Measurements from ENCODE around the gene NCKAP5. TPM values are rescaled to one million over a fixed set of nuclear protein-coding genes. Genes with fewer than 3 reads are reported as not detected.

NCKAP5 gene
- total RNA-seq, 1 donor from 2014 or later = 2.7 TPM

GRCh38 chr2:132697556-132698205 lies 870.6 kb downstream of the NCKAP5 start:
- no peaks in the 10 kb centered on the region for H3K9me3 Mint-ChIP-seq (ENCODE audit: unreplicated experiment)
- H3K4me3 Mint-ChIP-seq (ENCODE audit: unreplicated experiment) = no peak overlapping the region
- no peak for TF ChIP-seq EZH2 (IDR thresholded peaks at IDR 0.05; ENCODE audit: insufficient read depth, low read length)
- TF ChIP-seq CTCF (IDR thresholded peaks at IDR 0.05; ENCODE audit: insufficient read depth, low read depth, low read length) = no peak
- H3K4me2 ChIP-seq (ENCODE audit: low read length) = no peak overlapping the region
- H3K4me3 ChIP-seq (ENCODE audit: insufficient read depth, low read depth, low read length) = no peak overlapping the region
- no peaks in the 10 kb centered on the region for H3K79me2 ChIP-seq (ENCODE audit: insufficient read depth, low read length)
- peaks cover 2% of the 10 kb centered on the region for H3K4me1 Mint-ChIP-seq (ENCODE audit: low read depth, unreplicated experiment)
- H3K9me3 ChIP-seq (ENCODE audit: insufficient read depth, low read depth, low read length) = no peaks in the 10 kb centered on the region
- H3K36me3 ChIP-seq (ENCODE audit: insufficient read depth, low read length) = no peaks in the 10 kb centered on the region
- no peaks in the 10 kb centered on the region for H3K27me3 Mint-ChIP-seq (ENCODE audit: low read depth, unreplicated experiment)
- no peak overlapping the region for H3K27ac Mint-ChIP-seq (ENCODE audit: unreplicated experiment)
- H3K9ac ChIP-seq (ENCODE audit: low read length) = no peak overlapping the region
- peaks cover 3% of the 10 kb centered on the region for H3K4me1 ChIP-seq (ENCODE audit: insufficient read depth, low read length)
- H3K36me3 Mint-ChIP-seq (ENCODE audit: low read depth, unreplicated experiment) = no peaks in the 10 kb centered on the region
- no peak overlapping the region for H3K27ac ChIP-seq (ENCODE audit: low read depth, low read length)
- no peak for FAIRE-seq
- no peaks in the 10 kb centered on the region for H4K20me1 ChIP-seq (ENCODE audit: insufficient read depth, low read length)
- H2AFZ ChIP-seq (ENCODE audit: low read depth, low read length) = no peak overlapping the region
- no peak for DNase-seq (ENCODE audit: low read depth)
- H3K27me3 ChIP-seq (ENCODE audit: insufficient read depth, low read length) = no peaks in the 10 kb centered on the region

GRCh38 chr2:132692816-132693215 lies 875.4 kb downstream of the NCKAP5 start:
- H3K27ac Mint-ChIP-seq (ENCODE audit: unreplicated experiment) = no peak overlapping the region
- no peaks in the 10 kb centered on the region for H3K9me3 Mint-ChIP-seq (ENCODE audit: unreplicated experiment)
- no peaks in the 10 kb centered on the region for H3K9me3 ChIP-seq (ENCODE audit: insufficient read depth, low read depth, low read length)
- TF ChIP-seq CTCF (IDR thresholded peaks at IDR 0.05; ENCODE audit: insufficient read depth, low read depth, low read length) (no peak), EZH2 (IDR thresholded peaks at IDR 0.05; ENCODE audit: insufficient read depth, low read length) (no peak)
- H2AFZ ChIP-seq (ENCODE audit: low read depth, low read length) = no peak overlapping the region
- H3K36me3 ChIP-seq (ENCODE audit: insufficient read depth, low read length) = no peaks in the 10 kb centered on the region
- no peak overlapping the region for H3K4me3 ChIP-seq (ENCODE audit: insufficient read depth, low read depth, low read length)
- no peak overlapping the region for H3K9ac ChIP-seq (ENCODE audit: low read length)
- H3K27me3 Mint-ChIP-seq (ENCODE audit: low read depth, unreplicated experiment) = peaks cover 2% of the 10 kb centered on the region
- no peak overlapping the region for H3K27ac ChIP-seq (ENCODE audit: low read depth, low read length)
- peak; percentile 68 for DNase-seq (ENCODE audit: low read depth)
- no peaks in the 10 kb centered on the region for H3K4me1 Mint-ChIP-seq (ENCODE audit: low read depth, unreplicated experiment)
- H3K27me3 ChIP-seq (ENCODE audit: insufficient read depth, low read length) = no peaks in the 10 kb centered on the region
- no peaks in the 10 kb centered on the region for H3K36me3 Mint-ChIP-seq (ENCODE audit: low read depth, unreplicated experiment)
- H3K79me2 ChIP-seq (ENCODE audit: insufficient read depth, low read length) = no peaks in the 10 kb centered on the region
- no peak for FAIRE-seq
- no peaks in the 10 kb centered on the region for H4K20me1 ChIP-seq (ENCODE audit: insufficient read depth, low read length)
- H3K4me1 ChIP-seq (ENCODE audit: insufficient read depth, low read length) = no peaks in the 10 kb centered on the region
- H3K4me3 Mint-ChIP-seq (ENCODE audit: unreplicated experiment) = no peak overlapping the region
- no peak overlapping the region for H3K4me2 ChIP-seq (ENCODE audit: low read length)

- no peaks in the 10 kb centered on the region for H3K9me3 ChIP-seq (ENCODE audit: insufficient read depth, low read depth, low read length)
- no peaks in the 10 kb centered on the region for H3K4me1 Mint-ChIP-seq (ENCODE audit: low read depth, unreplicated experiment)
- no peak overlapping the region for H3K9ac ChIP-seq (ENCODE audit: low read length)
- H3K27ac ChIP-seq (ENCODE audit: low read depth, low read length) = no peak overlapping the region
- no peaks in the 10 kb centered on the region for H3K36me3 ChIP-seq (ENCODE audit: insufficient read depth, low read length)
- H4K20me1 ChIP-seq (ENCODE audit: insufficient read depth, low read length) = no peaks in the 10 kb centered on the region
- H2AFZ ChIP-seq (ENCODE audit: low read depth, low read length) = no peak overlapping the region
- H3K4me3 Mint-ChIP-seq (ENCODE audit: unreplicated experiment) = no peak overlapping the region
- TF ChIP-seq EZH2 (IDR thresholded peaks at IDR 0.05; ENCODE audit: insufficient read depth, low read length) = no peak
- no peak for TF ChIP-seq CTCF (IDR thresholded peaks at IDR 0.05; ENCODE audit: insufficient read depth, low read depth, low read length)
- FAIRE-seq (no peak), DNase-seq (ENCODE audit: low read depth) (peak; percentile 74)
- H3K79me2 ChIP-seq (ENCODE audit: insufficient read depth, low read length) = no peaks in the 10 kb centered on the region
- peaks cover 5% of the 10 kb centered on the region for H3K27me3 Mint-ChIP-seq (ENCODE audit: low read depth, unreplicated experiment)
- no peaks in the 10 kb centered on the region for H3K27me3 ChIP-seq (ENCODE audit: insufficient read depth, low read length)
- H3K9me3 Mint-ChIP-seq (ENCODE audit: unreplicated experiment) = no peaks in the 10 kb centered on the region
- no peaks in the 10 kb centered on the region for H3K4me1 ChIP-seq (ENCODE audit: insufficient read depth, low read length)
- no peak overlapping the region for H3K4me3 ChIP-seq (ENCODE audit: insufficient read depth, low read depth, low read length)
- H3K36me3 Mint-ChIP-seq (ENCODE audit: low read depth, unreplicated experiment) = no peaks in the 10 kb centered on the region
- no peak overlapping the region for H3K4me2 ChIP-seq (ENCODE audit: low read length)
- H3K27ac Mint-ChIP-seq (ENCODE audit: unreplicated experiment) = no peak overlapping the region
Measured at GRCh38 chr2:132691556-132691955, 876.7 kb downstream of the NCKAP5 start.
